ENCODE measurements around the gene TPPP2.
"Not testable (repeated sequence)": the region's sequence is repeated elsewhere in the genome, so short reads cannot be mapped to it uniquely, and the experiment has no call there.

Gene TPPP2

DNA sequence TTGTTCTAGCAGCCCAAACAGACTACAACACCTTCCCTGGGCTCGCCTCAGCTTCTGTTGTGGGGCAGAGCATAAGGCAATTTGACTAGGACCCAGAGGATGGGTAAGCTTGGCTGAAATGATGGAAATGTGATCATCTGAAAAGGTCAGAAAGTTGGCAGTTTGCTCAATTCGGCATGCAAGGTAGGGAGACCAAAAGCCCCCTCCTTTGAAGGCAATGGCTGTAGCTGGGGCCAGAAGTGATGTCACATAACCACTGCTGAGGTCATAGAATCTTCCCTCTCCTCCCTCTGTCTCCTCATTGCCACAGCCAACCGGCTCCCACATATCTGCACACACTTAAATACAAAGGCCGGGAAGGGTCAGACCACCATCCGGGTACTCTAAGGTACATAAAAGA is at the start of gene TPPP2:
TPPP2 (plus strand) TSS at position 301 of the 400 bp plus-strand sequence. CDS start 365 bp downstream, outside the sequence.
- DNase-seq (ENCODE audit: low read depth in 2 of 2, low spot score in 1 of 2) = no peak

DNA sequence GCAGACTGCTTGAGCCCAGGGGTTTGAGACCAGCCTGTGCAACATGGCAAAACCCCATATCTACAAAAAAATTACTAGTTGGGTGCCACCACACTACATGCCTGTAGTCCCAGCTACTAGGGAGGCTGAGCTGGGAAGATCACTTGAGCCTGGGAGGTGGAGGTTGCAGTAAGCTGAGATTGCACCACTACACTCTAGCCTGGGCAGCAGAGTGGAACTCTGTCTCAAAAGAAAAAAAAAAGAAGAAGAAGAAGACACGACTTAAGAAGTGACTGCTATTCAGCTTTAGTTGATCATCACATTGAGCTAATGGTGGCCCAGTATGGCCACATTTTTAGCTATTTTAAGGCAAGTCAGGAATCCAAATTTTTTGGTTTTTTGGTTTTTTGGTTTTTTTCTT is 49.1 kb upstream of the TPPP2 start:
- DNase-seq (ENCODE audit: low read depth in 2 of 2, low spot score in 1 of 2) = no peak

DNA sequence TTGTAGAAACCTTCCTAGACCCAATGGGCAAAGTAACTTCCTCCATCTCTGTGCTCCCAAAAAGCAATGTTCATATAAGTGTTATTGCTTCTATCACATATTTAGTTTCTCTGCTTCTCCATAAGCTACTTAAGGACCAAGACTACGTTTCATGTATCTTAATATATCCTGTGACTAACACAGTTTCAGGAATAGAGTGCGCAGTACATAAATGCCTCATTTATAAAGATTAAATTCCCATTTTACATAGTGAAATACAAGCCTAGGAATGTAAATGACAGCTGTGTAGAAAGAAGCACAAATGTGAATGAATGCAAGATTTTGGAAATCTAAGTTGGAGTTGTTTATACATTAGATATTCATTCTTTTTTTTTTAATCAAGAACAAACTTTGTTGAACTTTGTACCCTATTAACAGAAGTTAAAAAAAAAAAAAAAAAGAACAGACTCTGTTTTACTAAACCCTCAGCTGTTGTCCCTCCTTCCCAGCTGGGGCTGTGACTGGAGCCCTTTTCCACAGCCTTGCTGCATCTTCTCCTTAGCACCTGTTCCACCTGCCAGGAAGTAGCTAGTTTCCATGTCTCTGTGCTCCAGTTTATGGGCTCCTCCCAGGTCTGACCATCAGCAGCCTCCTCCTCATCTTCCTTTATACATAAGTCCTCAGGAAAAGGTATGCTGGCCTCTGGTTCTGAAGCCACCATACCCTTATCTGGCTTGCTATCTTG is 47.2 kb upstream of the TPPP2 start:
- DNase-seq (ENCODE audit: low read depth in 2 of 2, low spot score in 1 of 2) = no peak

DNA sequence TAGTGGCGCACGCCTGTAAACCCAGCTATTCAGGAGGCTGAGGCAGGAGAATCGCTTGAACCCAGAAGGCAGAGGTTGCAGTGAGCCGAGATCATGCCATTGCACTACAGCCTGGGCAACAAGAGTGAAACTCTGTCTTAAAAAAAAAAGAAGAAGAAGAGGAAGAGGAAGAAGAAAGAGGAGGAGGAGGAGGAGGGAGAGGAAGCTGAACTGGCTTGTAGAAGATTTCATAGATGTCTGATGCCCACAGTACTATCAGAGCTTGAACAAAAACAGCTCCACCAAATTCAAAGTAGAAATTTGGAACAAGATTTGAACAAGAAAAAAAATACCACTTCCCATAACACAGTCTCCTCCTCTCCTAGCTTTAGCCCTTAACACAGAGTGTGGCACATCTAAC is 44.4 kb upstream of the TPPP2 start:
- DNase-seq (ENCODE audit: low read depth in 2 of 2, low spot score in 1 of 2) = not testable (repeated sequence)

DNA sequence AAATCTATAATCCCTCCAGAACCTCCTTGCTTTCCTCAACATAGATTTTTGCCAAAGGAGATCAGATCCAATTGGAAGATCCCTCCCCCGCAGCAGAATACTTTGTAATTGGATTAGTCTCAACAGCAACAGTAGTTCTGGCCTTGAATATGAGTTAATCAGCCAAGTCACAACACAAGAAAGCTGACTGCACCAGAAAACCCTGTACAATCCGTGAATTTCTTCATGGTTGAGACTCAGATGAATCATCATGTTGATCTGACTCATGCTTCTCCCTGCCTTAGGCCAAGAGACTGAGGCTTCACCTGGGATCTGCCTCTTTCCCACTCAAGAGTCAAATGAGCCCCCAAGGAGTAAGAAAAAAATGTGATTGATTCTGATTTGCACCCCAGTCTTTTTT is 43.2 kb upstream of the TPPP2 start:
- DNase-seq (ENCODE audit: low read depth in 2 of 2, low spot score in 1 of 2) = no peak

DNA sequence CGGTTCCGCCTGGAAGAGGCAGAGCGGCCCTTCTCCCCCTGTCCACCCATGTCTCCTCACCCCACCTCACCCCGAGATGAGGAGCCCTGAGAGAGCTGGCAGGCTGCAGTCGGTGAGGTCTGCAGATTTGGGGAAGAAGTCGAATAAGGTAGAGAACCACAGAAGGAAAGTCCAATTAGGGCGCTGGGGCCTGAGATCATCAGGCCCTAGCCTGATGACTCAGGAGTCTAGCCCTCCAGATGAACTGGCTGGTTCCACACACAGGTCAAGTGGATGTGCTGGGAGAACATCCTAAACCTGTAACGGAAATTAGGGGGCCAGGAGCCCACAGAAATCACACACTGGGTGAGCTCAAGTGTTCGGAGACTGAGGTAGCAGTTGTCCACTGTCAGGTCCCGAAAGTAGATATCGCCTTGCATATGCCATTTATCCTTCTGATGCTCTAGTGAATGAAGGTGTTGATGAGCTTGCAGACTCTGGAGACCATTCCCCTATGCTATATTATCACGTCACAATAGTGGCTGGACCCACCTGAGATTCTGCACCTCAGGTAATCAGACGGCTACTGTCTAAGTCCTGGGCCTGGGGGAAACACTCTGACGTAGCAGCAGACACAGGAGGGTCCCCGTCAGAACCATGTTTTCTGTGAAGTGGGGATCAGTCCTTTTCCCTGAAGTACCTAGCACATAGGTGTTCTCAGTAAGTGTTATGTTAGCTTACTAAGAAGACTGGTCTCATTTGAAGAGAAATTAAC is 41.1 kb upstream of the TPPP2 start:
- no peak for DNase-seq (ENCODE audit: low read depth in 2 of 2, low spot score in 1 of 2)

DNA sequence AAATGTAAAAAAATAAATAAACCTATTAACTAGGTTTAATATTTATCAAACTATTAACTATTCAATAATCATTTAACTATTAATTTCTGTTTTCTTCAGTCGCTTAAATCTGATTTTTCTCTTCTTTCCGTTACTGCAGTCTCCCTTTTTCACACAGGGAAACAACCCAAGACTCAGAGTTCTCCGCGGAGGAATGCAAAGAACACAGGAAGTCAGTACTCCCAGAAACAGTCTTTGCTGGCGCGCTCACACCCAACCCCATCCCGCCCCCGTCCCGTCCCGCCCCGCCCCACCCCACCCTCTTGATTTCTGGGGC is 40.6 kb upstream of the TPPP2 start:
- DNase-seq (ENCODE audit: low read depth in 2 of 2, low spot score in 1 of 2) = no peak

DNA sequence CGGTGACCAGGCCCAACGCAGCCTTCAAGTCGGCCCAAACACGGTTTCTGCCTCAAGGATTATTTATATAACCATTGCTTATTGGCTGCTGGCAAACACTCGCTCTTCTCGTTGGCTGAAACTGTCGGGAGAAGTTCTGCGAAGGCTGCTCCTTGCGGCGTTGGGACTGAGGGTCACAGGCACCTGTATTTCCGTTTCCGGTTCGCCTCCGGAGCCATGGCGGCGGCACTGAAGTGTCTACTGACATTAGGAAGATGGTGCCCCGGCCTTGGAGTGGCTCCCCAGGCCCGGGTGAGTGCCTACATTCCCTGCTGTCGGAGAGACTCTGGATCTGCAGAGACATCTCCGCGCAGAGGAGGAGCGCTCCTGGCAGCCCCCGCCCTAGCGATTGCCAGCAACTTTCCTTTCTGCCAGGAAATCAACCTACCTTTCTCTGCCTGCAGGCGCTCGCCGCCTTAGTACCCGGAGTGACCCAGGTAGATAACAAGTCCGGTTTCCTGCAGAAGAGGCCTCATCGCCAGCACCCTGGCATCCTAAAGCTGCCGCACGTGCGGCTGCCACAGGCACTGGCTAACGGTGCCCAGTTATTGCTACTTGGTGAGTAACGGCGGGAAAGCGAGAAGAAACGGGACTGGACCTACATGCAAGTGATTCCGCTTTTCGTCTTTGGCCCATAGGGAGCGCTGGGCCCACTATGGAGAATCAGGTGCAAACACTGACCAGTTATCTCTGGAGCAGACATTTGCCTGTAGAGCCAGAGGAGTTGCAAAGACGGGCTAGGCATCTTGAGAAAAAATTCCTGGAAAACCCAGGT is 40.0 kb upstream of the TPPP2 start, which contains the start of gene METTL17:
METTL17 (plus strand) TSS at position 194 of the 814 bp plus-strand sequence; CDS start at position 217, 23 bp downstream.
- peak; percentile 56 to 67 for DNase-seq (ENCODE audit: low read depth in 2 of 2, low spot score in 1 of 2)

DNA sequence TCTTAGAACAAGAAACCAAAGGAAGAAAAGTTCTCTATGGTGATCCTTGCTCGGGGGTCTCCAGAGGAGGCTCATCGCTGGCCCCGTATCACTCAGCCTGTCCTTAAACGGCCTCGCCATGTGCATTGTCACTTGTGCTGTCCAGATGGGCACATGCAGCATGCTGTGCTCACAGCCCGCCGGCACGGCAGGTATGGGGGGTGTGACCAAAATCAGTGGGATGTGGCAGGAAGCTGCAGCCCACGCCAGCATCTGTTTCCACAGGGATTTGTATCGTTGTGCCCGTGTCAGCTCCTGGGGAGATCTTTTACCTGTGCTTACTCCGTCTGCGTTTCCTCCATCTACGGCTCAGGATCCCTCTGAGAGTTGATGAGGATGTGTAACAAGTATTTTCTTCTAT is 33.5 kb upstream of the TPPP2 start:
- no peak for DNase-seq (ENCODE audit: low read depth in 2 of 2, low spot score in 1 of 2)

DNA sequence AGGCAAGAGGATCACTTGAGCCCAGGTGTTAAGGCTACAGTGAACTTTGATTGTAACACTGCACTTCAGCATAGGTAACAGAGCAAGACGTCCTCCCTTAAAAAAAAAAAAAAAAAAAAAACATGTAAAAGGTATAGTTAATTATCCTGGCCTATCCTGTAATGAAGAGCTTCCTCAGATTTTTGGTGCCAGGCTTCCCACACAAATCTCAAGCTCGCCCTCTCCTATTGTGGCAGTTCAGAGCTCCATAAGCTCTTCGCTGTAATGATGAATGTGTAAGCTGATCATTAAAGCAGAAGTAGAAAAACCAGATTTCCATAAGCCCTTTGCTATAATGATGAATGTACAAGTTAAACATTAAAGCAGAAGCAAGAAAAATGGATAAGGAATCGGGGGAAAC is 32.9 kb upstream of the TPPP2 start:
- no peak for DNase-seq (ENCODE audit: low read depth in 2 of 2, low spot score in 1 of 2)

DNA sequence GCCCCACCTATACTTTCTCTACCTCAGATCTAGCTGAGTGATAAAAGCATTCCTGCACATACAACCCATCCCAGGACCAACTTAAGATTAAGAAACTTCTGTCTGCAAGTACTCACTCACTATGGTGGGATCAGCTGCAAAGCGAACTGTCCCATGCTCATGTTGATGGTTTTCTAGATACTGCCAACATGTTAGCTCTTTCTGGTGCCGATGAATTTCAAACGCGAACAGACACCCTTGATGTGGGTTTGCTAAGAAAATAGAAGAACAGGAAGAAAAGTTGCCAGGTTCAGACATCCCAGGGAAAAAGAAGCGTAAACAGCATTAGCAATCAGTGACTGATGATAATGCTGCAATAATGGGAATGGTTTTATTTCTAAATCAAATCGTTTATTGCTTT is 32.5 kb upstream of the TPPP2 start:
- no peak for DNase-seq (ENCODE audit: low read depth in 2 of 2, low spot score in 1 of 2)

DNA sequence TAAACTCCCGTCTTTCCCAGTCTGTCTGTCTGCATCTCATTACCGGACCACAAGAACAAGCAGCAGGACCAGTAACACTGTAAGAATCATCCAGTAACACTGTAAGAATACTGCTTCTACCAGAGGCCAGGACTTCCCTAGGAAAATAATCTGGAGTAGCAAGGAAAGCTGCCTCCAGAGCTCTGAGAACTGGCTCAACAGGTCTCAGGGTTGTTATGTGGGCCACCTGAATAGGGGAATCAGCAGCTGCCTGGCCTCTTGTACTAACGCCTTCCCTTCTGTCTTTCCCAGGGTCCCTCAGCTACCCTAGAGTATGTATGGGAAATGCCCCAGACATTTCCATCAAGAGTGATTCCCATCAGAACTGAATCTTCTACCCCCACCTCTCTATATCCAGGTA is 31.9 kb upstream of the TPPP2 start:
- DNase-seq (ENCODE audit: low read depth in 2 of 2, low spot score in 1 of 2) = no peak

DNA sequence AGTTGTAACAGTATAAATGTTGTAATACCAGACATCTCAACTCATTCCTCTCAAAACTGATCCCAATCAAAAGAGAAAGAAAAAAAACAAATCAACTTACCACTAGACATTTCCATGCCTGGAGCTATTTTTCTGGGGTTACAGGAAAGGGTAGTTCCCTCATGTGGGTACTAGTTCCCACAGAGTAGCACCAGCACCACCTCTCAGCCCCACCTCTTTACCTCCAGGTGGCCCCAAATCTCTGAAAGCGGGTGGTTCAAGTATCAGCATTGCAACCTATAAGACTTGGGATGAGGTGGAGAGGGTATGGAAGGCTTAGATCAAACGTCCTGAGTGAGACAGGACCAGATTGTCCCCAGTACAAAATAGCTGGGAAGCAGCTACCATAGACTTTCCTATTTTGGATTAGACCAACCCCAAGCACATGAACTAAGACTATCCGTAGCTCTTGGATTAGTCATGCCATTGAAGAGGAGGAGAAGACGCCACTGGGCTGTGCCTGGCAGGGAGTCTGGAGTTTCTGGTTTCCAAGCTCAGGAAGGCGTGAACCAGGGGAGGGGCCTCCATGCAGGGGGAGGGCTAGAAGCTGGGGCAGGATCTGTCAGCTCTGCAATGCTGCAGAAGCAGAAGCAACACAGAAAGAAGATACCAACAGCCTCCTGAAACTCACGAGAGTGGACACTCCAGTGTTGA is 31.2 kb upstream of the TPPP2 start, which contains the start of gene SLC39A2:
SLC39A2 (plus strand) TSS at position 620 of the 693 bp plus-strand sequence. CDS start 154 bp downstream, outside the sequence.
- no peak for DNase-seq (ENCODE audit: low read depth in 2 of 2, low spot score in 1 of 2)

DNA sequence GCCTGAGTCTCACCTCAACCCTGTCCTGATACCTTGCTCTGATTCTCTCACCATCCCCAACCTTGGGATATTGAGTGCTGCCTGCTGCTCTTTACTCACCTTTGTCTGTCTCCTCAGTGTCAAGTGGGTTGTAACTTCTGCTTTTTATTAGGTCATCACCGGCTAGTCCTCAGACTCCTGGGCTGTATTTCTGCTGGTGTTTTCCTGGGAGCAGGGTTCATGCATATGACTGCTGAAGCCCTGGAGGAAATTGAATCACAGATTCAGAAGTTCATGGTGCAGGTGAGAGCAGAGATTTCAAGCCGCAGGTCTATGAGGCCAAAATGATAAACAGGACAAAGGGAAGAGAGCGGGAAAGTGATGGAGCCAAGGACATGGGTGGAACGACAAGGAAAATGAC is 30.4 kb upstream of the TPPP2 start:
- no peak for DNase-seq (ENCODE audit: low read depth in 2 of 2, low spot score in 1 of 2)

DNA sequence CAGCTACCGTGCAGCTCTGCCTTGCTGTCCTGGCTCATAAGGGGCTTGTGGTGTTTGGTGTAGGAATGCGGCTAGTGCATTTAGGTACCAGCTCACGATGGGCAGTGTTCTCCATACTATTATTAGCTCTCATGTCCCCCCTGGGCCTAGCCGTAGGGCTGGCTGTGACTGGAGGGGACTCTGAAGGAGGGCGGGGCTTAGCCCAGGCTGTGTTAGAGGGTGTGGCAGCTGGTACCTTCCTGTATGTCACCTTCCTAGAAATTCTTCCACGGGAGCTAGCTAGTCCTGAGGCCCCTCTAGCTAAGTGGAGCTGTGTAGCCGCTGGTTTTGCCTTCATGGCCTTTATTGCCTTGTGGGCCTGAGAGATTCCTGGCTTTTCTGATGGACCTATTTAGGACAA is 28.8 kb upstream of the TPPP2 start:
- no peak for DNase-seq (ENCODE audit: low read depth in 2 of 2, low spot score in 1 of 2)

DNA sequence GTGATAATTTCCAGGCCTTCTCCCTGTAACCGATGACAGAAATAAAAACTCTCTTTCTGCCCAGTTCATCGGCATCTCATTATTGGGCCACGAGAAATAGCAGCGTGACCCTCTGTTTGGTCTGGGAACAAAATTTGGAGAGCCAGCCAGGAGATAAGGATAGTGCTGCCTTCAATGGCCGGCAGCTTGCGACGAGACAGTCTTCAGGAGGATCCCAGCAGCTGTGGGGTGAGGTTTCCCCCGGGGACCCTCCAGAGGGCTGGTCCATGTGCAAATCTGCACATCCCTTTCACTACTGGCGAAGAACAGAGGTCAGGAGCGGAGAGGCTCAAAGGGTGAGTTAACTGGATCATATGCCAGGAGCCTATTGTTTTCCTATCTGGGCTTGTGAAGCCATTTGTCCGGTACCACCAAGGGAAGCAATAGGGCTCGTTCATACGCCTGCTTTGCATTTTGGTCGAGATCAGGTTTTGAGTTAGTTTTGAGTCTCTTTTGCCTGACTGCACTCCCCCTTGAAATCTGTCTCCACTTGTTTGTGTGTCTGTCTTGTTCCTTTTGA is 26.1 kb upstream of the TPPP2 start:
- no peak for DNase-seq (ENCODE audit: low read depth in 2 of 2, low spot score in 1 of 2)

DNA sequence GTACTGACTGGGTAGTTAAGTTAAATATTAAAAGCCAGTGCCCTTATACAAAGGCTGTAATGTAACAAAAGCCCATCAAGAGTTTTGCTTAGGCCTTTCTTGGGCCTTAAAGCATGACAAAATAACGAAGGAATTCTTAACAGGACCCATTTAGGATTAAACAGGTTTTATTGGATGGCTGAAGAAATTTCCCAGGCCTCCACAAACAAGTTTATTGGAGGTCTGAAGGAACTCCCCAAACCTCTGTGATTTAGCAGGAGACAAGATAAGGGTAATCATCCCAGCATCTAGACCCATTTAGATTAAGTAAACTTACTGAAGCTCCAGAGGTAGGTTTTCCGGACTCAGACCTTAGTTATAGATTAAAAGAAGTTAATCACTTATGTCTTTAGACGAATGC is 20.3 kb upstream of the TPPP2 start:
- not testable (repeated sequence) for DNase-seq (ENCODE audit: low read depth in 2 of 2, low spot score in 1 of 2)

DNA sequence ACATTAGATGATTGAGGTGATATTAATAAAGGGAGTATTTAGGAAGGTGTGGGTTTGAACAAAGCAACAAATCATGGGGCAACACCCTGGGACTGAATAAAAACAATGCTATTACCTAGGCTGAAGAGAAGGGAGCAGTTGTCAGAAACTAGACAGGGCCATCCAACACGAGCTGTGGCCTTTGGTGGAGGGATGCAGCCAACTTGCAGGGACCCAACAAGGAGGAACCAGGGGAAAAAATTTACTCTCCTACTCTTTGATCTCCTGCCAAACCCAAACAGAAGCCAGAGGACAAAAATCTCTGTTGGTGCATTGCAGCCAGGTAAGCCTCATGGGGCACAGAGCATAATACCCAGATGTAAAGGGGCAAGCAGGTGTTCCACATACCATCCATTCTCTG is 18.9 kb upstream of the TPPP2 start:
- no peak for DNase-seq (ENCODE audit: low read depth in 2 of 2, low spot score in 1 of 2)

DNA sequence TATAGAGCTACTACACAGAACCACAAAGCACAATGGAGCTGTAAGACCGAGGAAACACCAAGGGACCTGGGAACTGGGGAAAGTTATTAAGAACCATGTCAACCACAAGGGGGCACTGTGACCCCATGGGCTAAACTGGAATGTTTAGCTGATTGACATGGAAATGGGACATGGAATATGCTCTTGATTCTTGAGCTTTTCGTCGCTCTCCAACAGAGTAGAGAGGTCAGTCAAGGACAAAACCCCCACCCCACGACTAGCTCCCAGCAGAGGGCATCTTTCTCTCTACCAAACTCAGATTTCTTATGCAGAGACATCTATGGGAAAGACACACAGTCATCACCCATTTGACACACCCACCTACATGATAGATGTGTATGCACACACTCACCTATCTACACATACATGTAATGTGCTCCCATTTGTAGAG is 15.2 kb upstream of the TPPP2 start:
- peak; percentile 54 to 74 for DNase-seq (ENCODE audit: low read depth in 2 of 2, low spot score in 1 of 2)

DNA sequence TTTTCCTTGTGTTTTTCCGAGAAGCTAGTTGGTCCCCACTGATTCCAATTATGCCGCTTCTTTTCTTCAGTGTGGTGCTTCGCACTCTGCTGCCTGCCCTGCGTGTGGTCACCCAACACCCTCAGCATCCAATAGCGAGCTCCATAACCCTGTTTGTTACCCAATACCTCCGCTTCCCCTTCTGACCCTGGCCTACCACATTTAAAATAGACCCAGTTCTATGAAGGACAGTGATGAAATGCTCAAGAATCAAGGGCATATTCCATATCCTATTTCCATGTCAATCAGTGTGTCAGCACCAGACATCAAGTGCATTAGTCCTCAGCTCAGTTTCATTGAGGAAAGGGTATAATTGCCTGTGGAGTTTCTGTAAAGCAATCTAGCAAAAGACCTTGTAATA is 14.7 kb upstream of the TPPP2 start:
- no peak for DNase-seq (ENCODE audit: low read depth in 2 of 2, low spot score in 1 of 2)
